Peyer's patch (tissue), 4 donors: ENCODE measurements around the gene BBOF1. TPM values are rescaled to one million over a fixed set of nuclear protein-coding genes. Genes with fewer than 3 reads are reported as not detected.
A peak's percentile ranks its signal among the peaks of the same experiment; 100 is the strongest.

Experiments
- DNase-seq, 3 donors: peaks; one replicate each; pipeline ENCODE4 v3.0.0-alpha.2; 2017 to 2019
- H3K27ac ChIP-seq, 4 donors: fragments of 200-600 bp; sonication (generic); one replicate each; pipeline ENCODE4 v1.5.1; 2016 to 2019
- H3K27me3 ChIP-seq, 2 donors: fragments of 200-600 bp; sonication (generic); one replicate each; pipeline ENCODE4 v1.5.1; 2019
- H3K36me3 ChIP-seq, 3 donors: fragments of 200-600 bp; sonication (generic); one replicate each; pipeline ENCODE4 v1.5.1; 2016 to 2019
- H3K4me1 ChIP-seq, 4 donors: fragments of 200-600 bp; sonication (generic); one replicate each; pipeline ENCODE4 v1.5.1; 2016 to 2019
- H3K4me3 ChIP-seq, 4 donors: fragments of 200-600 bp; sonication (generic); 1 replicate in 3 of 4; 2 replicates in 1 of 4; pipeline ENCODE4 v1.5.1; 2016 to 2019; ENCODE audit warnings: mild to moderate bottlenecking in 1 of 4
- H3K9me3 ChIP-seq, 4 donors: fragments of 200-600 bp; sonication (generic); one replicate each; pipeline ENCODE4 v1.5.1; 2016 to 2019; ENCODE audit warnings: mild to moderate bottlenecking in 1 of 4
- CTCF ChIP-seq, 6 experiments: fragments of 450-650 bp in 4 of 6; fragments of 200-600 bp in 2 of 6; sonication (generic) in 1 of 6; IDR thresholded peaks; one replicate each; pipeline ENCODE4 v1.5.1; 2017 to 2019; ENCODE audit warnings: antibody characterized with exemption in 6 of 6, mild to moderate bottlenecking in 3 of 6, moderate library complexity in 1 of 6
- POLR2A ChIP-seq, 2 donors: fragments of 450-650 bp; IDR thresholded peaks; one replicate each; pipeline ENCODE4 v1.5.1; 2017; ENCODE audit warnings: antibody characterized with exemption in 2 of 2, mild to moderate bottlenecking in 2 of 2, moderate library complexity in 2 of 2
- total RNA-seq, 4 donors: library from RNA; depleted of rRNA; stranded (reverse); fragments of >200 nt; gene quantifications; one replicate each; pipeline ENCODE4 v1.1.0, GENCODE V29; 2016

BBOF1 gene
- total RNA-seq, 4 donors from 2014 or later, result 0.53 to 5.3 (median 3.0) TPM

GRCh38 chr14:74035556-74035955 lies 16.4 kb downstream of the BBOF1 start:
- Histone ChIP-seq H3K27ac (no peak overlapping the region), H3K36me3 (no peaks in the 10 kb centered on the region), H3K27me3 (no peaks in the 10 kb centered on the region), H3K9me3 (no peaks in the 10 kb centered on the region), H3K4me1 (no peaks in the 10 kb centered on the region), H3K4me3 (no peak overlapping the region)
- no peak for DNase-seq
- TF ChIP-seq POLR2A (IDR thresholded peaks at IDR 0.05) (no peak), CTCF (IDR thresholded peaks at IDR 0.05) (no peak)

GRCh38 chr14:74038020-74038859 lies 19.1 kb downstream of the BBOF1 start:
- H3K36me3 ChIP-seq, result no peaks in the 10 kb centered on the region
- TF ChIP-seq POLR2A (IDR thresholded peaks at IDR 0.05), result no peak
- TF ChIP-seq CTCF (IDR thresholded peaks at IDR 0.05), result peak; percentile 60 to 79 (median 72)
- DNase-seq, result no peak
- H3K4me3 ChIP-seq, result no peak overlapping the region
- no peak overlapping the region for H3K27ac ChIP-seq
- H3K9me3 ChIP-seq, result no peaks in the 10 kb centered on the region
- H3K4me1 ChIP-seq, result no peaks in the 10 kb centered on the region
- no peaks in the 10 kb centered on the region for H3K27me3 ChIP-seq

GRCh38 chr14:74042296-74042695 lies 23.1 kb downstream of the BBOF1 start:
- Histone ChIP-seq H3K27ac (no peak overlapping the region), H3K4me3 (no peak overlapping the region)
- TF ChIP-seq CTCF (IDR thresholded peaks at IDR 0.05), result no peak
- no peak for TF ChIP-seq POLR2A (IDR thresholded peaks at IDR 0.05)

GRCh38 chr14:74045522-74045921 lies 26.4 kb downstream of the BBOF1 start:
- DNase-seq, result no peak
- H3K27ac ChIP-seq, result no peak overlapping the region
- H3K36me3 ChIP-seq, result no peaks in the 10 kb centered on the region
- H3K27me3 ChIP-seq, result no peaks in the 10 kb centered on the region
- no peak for TF ChIP-seq CTCF (IDR thresholded peaks at IDR 0.05)
- no peak for TF ChIP-seq POLR2A (IDR thresholded peaks at IDR 0.05)
- H3K4me1 ChIP-seq, result no peaks in the 10 kb centered on the region
- H3K4me3 ChIP-seq, result no peak overlapping the region
- H3K9me3 ChIP-seq, result no peaks in the 10 kb centered on the region

More at GRCh38 chr14:74042296-74042695, 23.1 kb downstream of the BBOF1 start:
- Histone ChIP-seq H3K36me3 (no peaks in the 10 kb centered on the region), H3K27me3 (no peaks in the 10 kb centered on the region), H3K9me3 (no peaks in the 10 kb centered on the region), H3K4me1 (no peaks in the 10 kb centered on the region)
- DNase-seq, result no peak

GRCh38 chr14:74048281-74048680 lies 29.1 kb downstream of the BBOF1 start:
- no peaks in the 10 kb centered on the region for H3K36me3 ChIP-seq
- no peaks in the 10 kb centered on the region for H3K27me3 ChIP-seq
- no peak overlapping the region for H3K27ac ChIP-seq
- no peak overlapping the region for H3K4me3 ChIP-seq
- no peak for DNase-seq
- TF ChIP-seq CTCF (IDR thresholded peaks at IDR 0.05) (no peak), POLR2A (IDR thresholded peaks at IDR 0.05) (no peak)
- no peaks in the 10 kb centered on the region for H3K4me1 ChIP-seq
- no peaks in the 10 kb centered on the region for H3K9me3 ChIP-seq
